ENCODE measurements around the gene TRDN.

Gene TRDN

DNA sequence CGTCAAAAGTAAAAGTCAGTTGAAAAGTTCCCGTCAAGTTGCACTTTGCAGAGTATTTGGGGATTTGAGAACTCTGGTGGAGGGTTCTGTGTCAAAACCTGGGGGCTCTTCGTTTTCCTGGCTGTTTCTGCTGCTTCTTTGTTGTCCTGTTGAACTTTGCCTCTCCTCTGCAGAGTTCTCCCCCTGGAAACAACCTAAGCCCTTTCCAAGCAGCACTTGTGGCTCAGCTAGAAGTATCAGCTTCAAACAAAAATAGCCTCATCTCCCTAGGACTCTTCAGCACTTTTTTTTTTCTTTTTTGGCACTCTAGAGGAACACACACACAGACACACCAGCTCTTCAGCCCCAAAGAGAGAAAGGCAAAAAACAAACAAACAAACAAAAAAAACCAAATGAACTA is at the start of gene TRDN:
Gene TRDN (minus strand): TSS at position 169 of the 400 bp plus-strand sequence. CDS start 175 bp downstream, outside the sequence.
- DNase-seq (ENCODE audit: low read depth in 2 of 2): no peak

GRCh38 chr6:123681957-123682462 is 45.3 kb upstream of the TRDN start:
- no peak for DNase-seq (ENCODE audit: low read depth in 2 of 2)

DNA sequence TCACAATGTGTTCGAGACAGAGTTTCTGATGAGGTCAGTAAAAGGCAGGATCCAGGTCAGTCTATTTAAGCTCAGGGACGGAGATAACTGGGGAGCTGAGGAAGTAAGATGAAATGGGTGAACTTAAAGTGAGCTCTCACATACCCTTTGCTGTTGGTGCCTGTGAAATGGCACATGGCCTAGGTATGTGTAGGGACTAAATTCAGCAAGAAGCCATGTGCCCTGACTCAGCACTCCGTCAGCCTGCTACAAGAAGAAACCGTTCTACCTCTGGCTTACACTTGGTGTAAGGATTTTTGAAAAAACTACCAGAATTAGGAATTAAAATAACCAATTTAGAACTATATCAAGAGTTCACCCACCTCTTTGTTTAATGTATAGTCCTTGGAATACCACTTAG is 41.1 kb upstream of the TRDN start:
- no peak for DNase-seq (ENCODE audit: low read depth in 2 of 2)

- DNase-seq (ENCODE audit: low read depth in 2 of 2): no peak
Observed at GRCh38 chr6:123676793-123677192, 40.0 kb upstream of the TRDN start.

GRCh38 chr6:123668965-123669591 is 32.3 kb upstream of the TRDN start:
- no peak for DNase-seq (ENCODE audit: low read depth in 2 of 2)

DNA sequence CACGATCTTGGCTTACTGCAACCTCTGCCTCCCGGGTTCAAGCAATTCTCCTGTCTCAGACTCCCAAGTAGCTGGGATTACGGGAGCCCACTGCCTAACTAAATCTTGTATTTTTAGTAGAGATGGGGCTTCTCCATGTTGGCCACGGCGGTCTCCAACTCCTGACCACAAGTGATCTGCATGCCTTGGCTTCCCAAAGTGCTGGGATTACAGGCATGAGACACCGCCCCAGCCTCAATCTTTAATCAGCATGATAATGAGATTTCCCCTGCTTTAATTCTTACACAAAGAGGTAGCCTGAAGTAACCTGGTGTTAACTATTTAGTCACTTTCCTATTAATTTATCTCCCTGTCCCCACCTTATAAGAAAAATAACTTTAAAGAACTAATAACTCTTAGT is 31.3 kb upstream of the TRDN start:
- no peak for DNase-seq (ENCODE audit: low read depth in 2 of 2)

- no peak for DNase-seq (ENCODE audit: low read depth in 2 of 2)
Observed at GRCh38 chr6:123663436-123663835, 26.7 kb upstream of the TRDN start.

- no peak for DNase-seq (ENCODE audit: low read depth in 2 of 2)
Observed at GRCh38 chr6:123662757-123663156, 26.0 kb upstream of the TRDN start.

DNA sequence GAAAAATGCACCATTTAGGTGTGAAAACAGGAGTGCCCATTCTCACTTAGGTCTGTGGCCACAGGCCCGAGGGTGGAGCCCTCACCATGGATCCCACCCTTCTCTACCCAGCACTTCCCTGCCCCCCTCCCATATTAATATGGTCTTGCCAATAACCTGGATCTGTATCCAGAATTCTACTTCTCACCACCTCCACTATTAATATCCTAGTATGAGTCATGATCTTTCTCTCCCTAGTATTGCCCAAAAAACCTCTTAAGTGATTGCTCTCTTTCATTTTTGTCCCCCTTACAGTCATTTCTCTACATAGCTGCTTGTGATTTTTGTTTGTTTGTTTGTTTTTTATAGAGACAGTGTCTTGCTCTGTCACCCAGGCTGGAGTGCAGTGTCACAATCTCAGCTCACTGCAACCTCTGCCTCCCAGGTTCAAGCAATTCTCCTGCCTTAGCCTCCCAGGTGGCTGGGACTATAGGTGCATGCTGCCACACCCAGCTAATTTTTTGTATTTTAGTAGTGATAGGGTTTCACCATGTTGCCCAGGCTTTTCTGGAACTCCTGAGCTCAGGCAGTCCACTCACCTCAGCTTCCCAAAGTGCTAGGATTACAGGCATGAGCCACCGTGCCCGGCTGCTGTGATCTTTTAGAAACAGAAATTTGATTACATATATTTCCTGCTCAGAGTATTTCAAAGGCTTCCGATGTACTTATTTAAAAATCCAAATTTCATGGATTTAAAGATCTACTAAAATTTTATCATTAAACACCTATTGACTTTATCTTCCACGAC is 24.5 kb upstream of the TRDN start:
- no peak for DNase-seq (ENCODE audit: low read depth in 2 of 2)

DNA sequence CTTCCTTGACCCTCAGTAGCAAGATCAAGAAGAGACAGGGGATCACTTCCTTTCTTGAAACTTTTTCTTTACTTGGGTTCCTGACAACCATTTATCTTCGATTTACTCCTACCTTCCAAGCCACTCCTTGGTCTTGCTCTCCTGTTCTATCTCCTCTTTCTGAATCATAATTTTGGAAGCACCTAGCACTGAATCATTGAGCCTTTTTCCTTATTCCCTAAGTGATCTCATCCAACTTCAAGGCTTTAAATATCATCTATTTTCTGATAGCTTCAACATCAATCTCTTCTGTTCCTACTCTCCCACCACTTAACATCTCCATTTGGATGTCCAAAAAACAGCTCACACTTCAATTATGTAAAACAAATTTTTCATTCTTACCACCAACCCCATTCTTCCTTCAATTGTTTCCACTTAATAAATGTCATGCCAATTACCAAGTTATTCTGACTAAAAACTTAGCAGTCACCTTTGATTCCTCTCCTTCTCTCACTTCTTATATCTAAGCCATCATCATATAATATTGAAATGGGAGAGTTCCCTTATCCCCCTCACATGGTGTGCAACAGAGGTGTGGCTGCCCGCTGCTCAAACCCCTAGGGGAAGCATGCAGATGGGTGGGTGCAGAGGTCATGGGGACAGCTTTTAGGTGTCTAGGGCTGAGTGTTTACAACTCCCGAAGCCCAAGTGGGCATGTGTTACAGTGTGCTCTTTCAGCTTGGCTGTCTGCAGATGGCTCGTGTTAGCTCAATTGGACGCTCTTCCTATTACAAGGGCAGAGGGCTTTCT is 23.4 kb upstream of the TRDN start:
- no peak for DNase-seq (ENCODE audit: low read depth in 2 of 2)

GRCh38 chr6:123658848-123659247 is 22.1 kb upstream of the TRDN start:
- DNase-seq (ENCODE audit: low read depth in 2 of 2): no peak

DNA sequence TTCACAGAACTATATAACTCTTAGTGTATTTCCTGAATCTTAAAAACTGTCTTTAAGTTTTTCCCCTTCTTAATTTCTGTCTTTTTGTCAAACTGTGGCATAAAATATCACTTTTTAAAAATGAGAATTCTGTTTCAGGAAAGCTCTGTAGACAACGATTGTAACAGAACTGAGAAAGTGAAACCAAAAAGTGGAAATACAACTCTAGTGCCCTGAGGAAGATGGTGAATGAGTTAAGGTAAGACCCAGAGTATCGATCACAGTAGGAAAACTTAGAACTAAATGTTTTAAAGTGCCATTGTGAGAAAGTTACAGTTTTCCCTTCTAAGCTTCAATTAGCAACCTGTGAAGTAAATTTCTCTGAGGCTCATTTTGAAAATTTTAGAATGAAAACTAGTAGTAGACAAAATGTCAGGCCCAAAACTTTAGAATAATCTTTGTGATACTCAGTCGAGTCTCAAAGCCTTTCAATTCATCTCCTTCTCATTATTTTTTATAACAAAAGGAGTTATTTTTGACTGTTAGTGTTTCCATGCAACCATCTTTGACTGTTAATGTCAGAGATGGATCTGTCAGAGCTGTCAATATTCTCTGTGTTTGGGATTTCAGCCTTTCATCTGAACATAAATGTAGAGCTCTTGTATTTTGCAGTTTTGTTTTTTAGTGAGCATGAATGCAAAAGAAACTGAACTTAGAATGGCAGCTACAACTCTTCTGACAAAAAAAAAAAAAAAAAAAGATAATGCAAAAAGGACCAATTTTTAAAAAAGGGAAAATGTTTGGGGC is 19.0 kb upstream of the TRDN start:
- no peak for DNase-seq (ENCODE audit: low read depth in 2 of 2)

GRCh38 chr6:123648723-123649122 is 12.0 kb upstream of the TRDN start:
- DNase-seq (ENCODE audit: low read depth in 2 of 2): no peak

DNA sequence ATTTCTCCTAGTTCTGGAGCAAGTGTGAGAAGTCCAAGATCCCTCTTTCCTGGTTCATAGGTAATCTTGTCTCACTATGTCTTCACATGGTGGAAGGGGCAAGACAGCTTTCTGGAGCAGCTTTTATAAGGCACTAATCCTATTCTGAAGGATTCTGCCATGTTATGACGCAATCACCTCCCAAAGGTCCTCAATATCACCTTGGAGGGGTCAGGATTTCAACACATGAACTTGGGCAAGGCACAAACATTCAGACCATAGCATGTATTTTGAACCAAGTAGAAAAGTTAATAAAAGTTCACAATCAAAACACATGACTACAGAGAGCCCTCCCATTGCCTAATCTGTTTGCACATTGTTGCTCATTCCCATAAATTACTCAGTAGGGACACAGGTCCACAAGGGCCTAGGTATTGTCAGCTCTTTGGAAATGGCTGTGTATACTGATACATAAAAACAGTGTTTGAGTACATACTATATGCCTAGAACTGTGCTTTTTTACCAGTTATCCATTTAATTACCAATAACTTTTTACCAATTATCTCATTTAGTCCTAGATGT is 11.3 kb upstream of the TRDN start:
- no peak for DNase-seq (ENCODE audit: low read depth in 2 of 2)

DNA sequence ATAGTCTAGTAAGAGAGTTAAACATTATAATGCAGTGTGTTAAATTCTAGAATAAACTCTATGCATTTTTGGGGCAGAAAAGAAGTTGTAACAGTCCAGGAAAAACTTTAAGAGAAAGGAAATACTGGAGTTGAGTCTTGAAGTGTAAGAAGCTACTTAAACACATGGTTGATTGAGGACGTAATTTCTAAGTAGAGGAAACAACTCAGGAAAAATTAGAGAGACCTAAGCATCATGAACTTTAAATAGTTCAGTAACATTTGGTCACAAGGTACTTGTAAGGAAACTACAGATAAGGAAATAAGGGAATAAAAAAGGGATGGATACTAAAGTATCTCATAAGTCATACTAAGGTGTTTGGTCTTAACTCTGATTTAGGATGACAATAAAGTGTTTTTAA is 4.7 kb upstream of the TRDN start:
- DNase-seq (ENCODE audit: low read depth in 2 of 2): no peak

- no peak for DNase-seq (ENCODE audit: low read depth in 2 of 2)
Observed at GRCh38 chr6:123640567-123641187, 3.9 kb upstream of the TRDN start.

DNA sequence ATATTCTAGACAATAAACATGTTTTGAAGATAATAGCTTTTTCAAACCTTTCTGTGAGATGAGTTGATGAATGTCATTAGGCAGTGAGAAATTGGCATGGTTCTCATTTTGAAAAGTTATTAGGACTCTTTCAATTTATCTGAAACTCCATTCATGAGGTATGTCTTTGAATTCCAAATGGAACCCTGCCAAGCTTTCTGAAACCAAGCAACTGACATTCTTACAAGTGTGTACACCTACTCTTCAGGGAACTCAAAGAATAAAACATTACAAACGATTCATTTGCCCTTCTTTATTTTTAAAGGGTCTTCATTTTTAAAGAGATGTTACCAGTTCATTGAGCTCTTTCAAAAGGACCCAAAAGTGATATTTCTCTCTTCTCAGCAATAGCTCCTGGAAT is 2.1 kb upstream of the TRDN start:
- no peak for DNase-seq (ENCODE audit: low read depth in 2 of 2)

DNA sequence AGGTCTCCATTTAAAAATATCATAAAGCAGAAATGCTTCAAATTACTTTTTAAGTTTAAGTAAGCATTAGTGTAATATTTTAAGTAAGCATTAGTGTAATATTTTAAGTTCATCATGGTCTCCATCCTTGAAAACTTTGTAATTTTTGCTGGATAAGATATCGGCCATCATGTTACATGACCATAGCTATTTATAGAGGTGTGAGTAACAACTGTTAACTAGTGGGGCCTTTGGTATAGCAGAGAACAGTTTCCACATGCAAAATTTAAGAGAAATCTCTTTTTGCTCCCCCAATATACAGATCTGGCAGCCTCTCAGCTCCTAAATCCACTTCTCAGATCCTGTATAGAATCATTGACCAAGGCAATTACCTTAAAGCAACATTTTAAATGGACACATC is 468 bp downstream of the TRDN start:
- no peak for DNase-seq (ENCODE audit: low read depth in 2 of 2)

- DNase-seq (ENCODE audit: low read depth in 2 of 2): no peak
Observed at GRCh38 chr6:123635567-123635966, 1.2 kb downstream of the TRDN start.

DNA sequence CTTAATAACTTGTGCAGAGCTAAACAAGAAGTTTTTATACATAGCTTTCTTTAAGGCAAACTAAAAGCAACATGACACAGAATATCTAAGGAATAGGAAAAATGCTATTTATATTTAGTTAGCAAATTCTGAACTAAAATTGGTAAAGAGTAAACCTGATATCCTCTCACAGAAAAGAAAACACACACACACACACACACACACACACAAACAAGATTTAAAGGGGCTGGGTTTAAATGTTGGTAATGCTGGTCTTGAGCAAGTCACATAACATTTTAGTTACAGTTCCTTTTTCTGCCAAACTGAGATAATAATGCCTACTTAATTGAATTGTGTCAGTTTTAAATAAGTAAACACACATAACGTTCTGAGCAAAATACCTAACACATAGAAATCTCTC is 1.6 kb downstream of the TRDN start:
- no peak for DNase-seq (ENCODE audit: low read depth in 2 of 2)

GRCh38 chr6:123632641-123633040 is 4.1 kb downstream of the TRDN start:
- DNase-seq (ENCODE audit: low read depth in 2 of 2): no peak
